Measurements from ENCODE around the gene EPDR1.

GRCh38 chr7:37952240-37952639, 31.8 kb downstream of the EPDR1 start:
- no peak for TF ChIP-seq YY1 (IDR thresholded peaks at IDR 0.05; ENCODE audit: low read depth)
- TF ChIP-seq REST (IDR thresholded peaks at IDR 0.05; ENCODE audit: low read depth): no peak
- TF ChIP-seq EGR1 (IDR thresholded peaks at IDR 0.05): no peak
- no peak for TF ChIP-seq ZBTB7A (IDR thresholded peaks at IDR 0.05; ENCODE audit: low read depth)
- no peak for TF ChIP-seq MAX (IDR thresholded peaks at IDR 0.05)
- no peak for TF ChIP-seq TEAD4 (IDR thresholded peaks at IDR 0.05)
- TF ChIP-seq TAF1 (IDR thresholded peaks at IDR 0.05; ENCODE audit: low read depth): no peak
- no peak for TF ChIP-seq USF1 (IDR thresholded peaks at IDR 0.05)
- TF ChIP-seq CEBPB (IDR thresholded peaks at IDR 0.05): no peak
- TF ChIP-seq FOXM1 (IDR thresholded peaks at IDR 0.05; ENCODE audit: borderline replicate concordance, low read depth): no peak
